Muscle layer of duodenum (tissue), 2 donors: ENCODE data around the gene IGSF11.
"Not testable (repeated sequence)": the region's sequence is repeated elsewhere in the genome, so short reads cannot be mapped to it uniquely, and the experiment has no call there.

ENCODE experiments used
- H3K27ac ChIP-seq: one replicate; pipeline ENCODE4 v1.7.0; 2013; ENCODE audit warnings: mild to moderate bottlenecking, low read length
- H3K27me3 ChIP-seq: one replicate; pipeline ENCODE4 v1.7.0; 2013; ENCODE audit warnings: low read depth, mild to moderate bottlenecking, control low read depth, low read length
- H3K36me3 ChIP-seq, 2 donors: one replicate each; pipeline ENCODE4 v1.7.0; 2013; ENCODE audit warnings: low read length in 2 of 2, control low read depth in 1 of 2, mild to moderate bottlenecking in 1 of 2; ENCODE audit not compliant: insufficient read depth in 2 of 2, control insufficient read depth in 1 of 2
- H3K4me1 ChIP-seq, 2 donors: one replicate each; pipeline ENCODE4 v1.7.0; 2013; ENCODE audit warnings: low read length in 2 of 2, mild to moderate bottlenecking in 2 of 2, control low read depth in 1 of 2, moderate library complexity in 1 of 2; ENCODE audit not compliant: insufficient read depth in 2 of 2, control insufficient read depth in 1 of 2
- H3K4me3 ChIP-seq, 2 donors: one replicate each; pipeline ENCODE4 v1.7.0; 2013; ENCODE audit warnings: low read length in 2 of 2, low read depth in 1 of 2, mild to moderate bottlenecking in 1 of 2
- H3K9me3 ChIP-seq, 2 donors: one replicate each; pipeline ENCODE4 v1.7.0; 2013; ENCODE audit warnings: low read length in 2 of 2, control low read depth in 1 of 2, mild to moderate bottlenecking in 1 of 2; ENCODE audit not compliant: control insufficient read depth in 1 of 2
- donor health status: healthy.

IGSF11 gene

DNA sequence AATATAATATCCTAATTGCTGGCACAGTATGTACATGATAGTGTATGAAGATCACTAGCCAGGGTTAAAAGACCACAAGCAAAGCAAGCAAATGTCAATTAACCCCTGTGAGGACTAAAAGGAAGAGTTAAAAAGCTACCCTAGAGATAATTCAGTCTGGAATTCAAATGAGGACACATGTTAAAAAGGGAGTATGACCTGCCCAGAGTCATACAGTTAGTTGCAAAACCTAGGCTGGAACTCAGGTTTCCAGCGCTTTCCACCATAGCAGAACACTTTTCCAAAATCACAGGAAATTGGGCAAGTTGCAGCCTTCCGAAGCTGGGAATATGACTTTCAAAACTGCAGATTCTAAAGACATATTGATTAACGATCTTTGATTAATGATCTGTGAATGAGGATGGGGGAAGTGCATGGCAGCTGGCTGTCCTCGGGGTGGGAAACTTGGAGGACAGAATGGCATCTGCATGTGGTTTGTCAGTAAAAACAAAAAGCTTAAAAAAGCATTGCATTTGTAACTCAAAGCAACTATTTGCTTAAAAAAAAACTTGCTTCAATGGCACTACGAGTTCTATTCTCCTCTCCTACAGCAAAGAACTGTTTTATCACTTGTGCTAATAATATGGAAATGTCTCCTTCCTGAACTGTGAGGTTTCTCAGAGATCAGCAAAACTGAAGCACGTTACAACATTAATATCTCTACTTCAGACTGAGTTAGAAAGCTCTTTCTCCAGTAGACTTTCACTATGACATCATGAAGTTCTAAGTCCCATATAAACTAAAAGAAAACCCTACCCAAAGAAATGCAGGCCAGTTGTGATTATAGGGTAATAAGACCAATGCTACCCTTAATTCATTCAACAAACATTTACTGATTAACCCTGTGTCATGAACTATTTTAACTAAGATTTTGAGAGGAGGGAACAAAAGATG is 46.2 kb downstream of the IGSF11 start:
- peaks cover 4 to 19% of the 10 kb centered on the region in 2 donors for H3K4me1 ChIP-seq
- no peaks in the 10 kb centered on the region for H3K36me3 ChIP-seq
- no peak overlapping the region for H3K27ac ChIP-seq
- no peak overlapping the region for H3K4me3 ChIP-seq
- H3K9me3 ChIP-seq: no peaks in the 10 kb centered on the region
- H3K27me3 ChIP-seq: no peaks in the 10 kb centered on the region

DNA sequence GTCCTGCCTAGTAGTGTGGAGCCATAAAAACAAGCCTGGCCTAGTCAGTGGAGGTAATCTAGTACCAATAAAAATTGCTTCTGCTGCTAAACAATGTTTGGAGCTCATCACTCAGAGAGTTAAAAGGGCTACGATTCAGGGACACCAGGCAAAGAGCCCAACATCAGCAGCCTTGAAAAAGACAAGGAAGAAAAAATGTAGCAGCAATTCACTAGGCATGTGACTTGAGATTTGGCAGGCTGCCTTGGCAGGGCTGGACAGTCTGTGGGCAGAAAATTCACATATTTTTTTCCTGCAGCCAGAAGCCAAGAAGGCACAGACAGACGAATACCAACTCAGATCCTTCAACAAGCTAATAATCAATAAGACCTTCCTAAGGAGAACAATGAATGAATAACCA is 47.2 kb downstream of the IGSF11 start:
- no peaks in the 10 kb centered on the region for H3K9me3 ChIP-seq
- no peaks in the 10 kb centered on the region for H3K36me3 ChIP-seq
- H3K27ac ChIP-seq: no peak overlapping the region
- peaks cover 4 to 19% of the 10 kb centered on the region in 2 donors for H3K4me1 ChIP-seq
- H3K4me3 ChIP-seq: no peak overlapping the region
- no peaks in the 10 kb centered on the region for H3K27me3 ChIP-seq

DNA sequence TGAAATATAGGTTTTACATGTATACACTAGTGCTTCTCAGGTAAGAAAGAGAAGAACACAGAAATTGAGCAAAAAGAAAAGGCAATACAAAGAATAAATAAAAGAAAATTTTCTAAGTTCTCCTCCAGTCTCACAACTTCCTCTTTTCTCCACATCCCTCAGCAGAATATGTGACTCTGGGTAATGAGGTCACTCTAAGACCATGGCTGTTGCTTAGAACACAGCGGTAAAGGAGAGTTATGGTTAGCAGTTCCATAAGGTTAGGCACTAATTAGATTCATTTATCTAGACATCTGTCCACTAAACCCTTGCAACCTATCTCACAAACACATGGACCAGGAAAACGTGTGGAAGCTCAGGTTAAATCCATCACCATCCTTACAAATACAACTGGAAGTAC is 47.9 kb downstream of the IGSF11 start:
- H3K36me3 ChIP-seq: no peaks in the 10 kb centered on the region
- peaks cover 4 to 19% of the 10 kb centered on the region in 2 donors for H3K4me1 ChIP-seq
- no peaks in the 10 kb centered on the region for H3K9me3 ChIP-seq
- H3K27me3 ChIP-seq: no peaks in the 10 kb centered on the region
- H3K4me3 ChIP-seq: no peak overlapping the region
- H3K27ac ChIP-seq: no peak overlapping the region

- H3K4me3 ChIP-seq: no peak overlapping the region
- H3K9me3 ChIP-seq: no peaks in the 10 kb centered on the region
- H3K27me3 ChIP-seq: no peaks in the 10 kb centered on the region
- H3K27ac ChIP-seq: no peak overlapping the region
- H3K4me1 ChIP-seq: peaks cover 4 to 16% of the 10 kb centered on the region in 2 donors
- H3K36me3 ChIP-seq: no peaks in the 10 kb centered on the region
Observed at GRCh38 chr3:118984699-118985098, 49.9 kb downstream of the IGSF11 start.

- no peak overlapping the region for H3K4me3 ChIP-seq
- H3K4me1 ChIP-seq: no peaks in the 10 kb centered on the region
- H3K36me3 ChIP-seq: no peaks in the 10 kb centered on the region
- H3K9me3 ChIP-seq: no peaks in the 10 kb centered on the region
- no peak overlapping the region for H3K27ac ChIP-seq
- H3K27me3 ChIP-seq: no peaks in the 10 kb centered on the region
Observed at GRCh38 chr3:118981494-118982134, 53.0 kb downstream of the IGSF11 start.

GRCh38 chr3:118980832-118981231 is 53.8 kb downstream of the IGSF11 start:
- H3K36me3 ChIP-seq: no peaks in the 10 kb centered on the region
- H3K27ac ChIP-seq: no peak overlapping the region
- no peaks in the 10 kb centered on the region for H3K27me3 ChIP-seq
- no peaks in the 10 kb centered on the region for H3K4me1 ChIP-seq
- H3K4me3 ChIP-seq: no peak overlapping the region
- H3K9me3 ChIP-seq: no peaks in the 10 kb centered on the region

DNA sequence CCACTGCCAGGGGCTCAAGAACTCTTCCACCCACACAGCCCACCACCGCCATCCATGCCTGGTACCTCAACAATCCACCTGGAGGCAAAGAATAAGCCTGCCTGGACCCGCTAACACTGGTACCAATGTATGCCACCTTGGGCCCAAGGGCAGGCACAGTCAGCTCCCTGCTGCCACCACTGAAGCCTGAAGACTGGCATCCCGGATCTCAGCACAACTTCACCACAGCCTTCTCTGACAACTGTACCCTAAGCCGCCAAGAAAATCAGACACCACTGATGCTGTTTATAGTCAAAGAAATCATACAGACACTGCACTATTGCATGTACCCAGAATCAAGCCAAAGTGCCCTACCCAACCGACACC is 56.3 kb downstream of the IGSF11 start:
- H3K9me3 ChIP-seq: no peaks in the 10 kb centered on the region
- no peak overlapping the region for H3K4me3 ChIP-seq
- H3K27ac ChIP-seq: no peak overlapping the region
- no peaks in the 10 kb centered on the region for H3K36me3 ChIP-seq
- H3K27me3 ChIP-seq: no peaks in the 10 kb centered on the region
- H3K4me1 ChIP-seq: peaks cover 0 to 2% of the 10 kb centered on the region in 2 donors

DNA sequence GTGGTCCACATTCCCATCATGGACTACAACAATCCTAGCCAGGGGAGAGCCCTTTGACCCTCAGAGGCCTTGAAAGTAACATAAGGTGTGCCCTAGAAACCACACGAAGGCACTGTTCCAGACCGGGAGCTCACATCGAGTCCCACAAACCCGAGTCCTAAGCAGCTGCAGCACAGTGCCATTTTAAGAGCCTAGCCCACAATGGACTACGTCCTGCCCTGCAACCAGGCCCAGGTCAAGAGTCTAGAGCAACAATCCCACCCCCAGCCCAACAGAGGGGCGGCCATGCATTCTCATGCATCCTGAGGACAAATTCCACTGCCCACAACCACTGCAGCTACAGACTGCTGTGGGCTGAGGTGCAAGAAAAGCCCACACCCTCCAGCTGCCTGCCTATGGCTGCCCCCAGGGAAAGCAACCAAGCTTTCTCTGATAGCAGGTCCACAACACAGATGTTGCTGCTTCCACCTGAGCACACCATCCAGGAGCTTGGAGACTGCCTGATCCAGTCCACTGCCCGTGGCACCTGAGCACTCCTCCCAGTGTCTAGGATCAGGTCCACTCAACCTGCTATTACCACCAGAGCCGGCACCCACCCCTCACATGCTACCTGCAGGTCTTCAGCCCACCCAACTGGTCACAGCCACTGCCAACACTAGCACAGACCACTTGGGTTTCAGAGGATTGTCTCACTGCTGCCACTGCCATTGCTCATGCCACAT is 56.8 kb downstream of the IGSF11 start:
- no peaks in the 10 kb centered on the region for H3K27me3 ChIP-seq
- no peak overlapping the region for H3K27ac ChIP-seq
- H3K4me3 ChIP-seq: no peak overlapping the region
- peaks cover 0 to 7% of the 10 kb centered on the region in 2 donors for H3K4me1 ChIP-seq
- no peaks in the 10 kb centered on the region for H3K36me3 ChIP-seq
- H3K9me3 ChIP-seq: no peaks in the 10 kb centered on the region

- Histone ChIP-seq H3K27me3 (no peaks in the 10 kb centered on the region), H3K9me3 (no peaks in the 10 kb centered on the region), H3K36me3 (no peaks in the 10 kb centered on the region), H3K4me1 (peaks cover 0 to 7% of the 10 kb centered on the region in 2 donors), H3K27ac (no peak overlapping the region), H3K4me3 (no peak overlapping the region)
Observed at GRCh38 chr3:118977118-118977517, 57.5 kb downstream of the IGSF11 start.

DNA sequence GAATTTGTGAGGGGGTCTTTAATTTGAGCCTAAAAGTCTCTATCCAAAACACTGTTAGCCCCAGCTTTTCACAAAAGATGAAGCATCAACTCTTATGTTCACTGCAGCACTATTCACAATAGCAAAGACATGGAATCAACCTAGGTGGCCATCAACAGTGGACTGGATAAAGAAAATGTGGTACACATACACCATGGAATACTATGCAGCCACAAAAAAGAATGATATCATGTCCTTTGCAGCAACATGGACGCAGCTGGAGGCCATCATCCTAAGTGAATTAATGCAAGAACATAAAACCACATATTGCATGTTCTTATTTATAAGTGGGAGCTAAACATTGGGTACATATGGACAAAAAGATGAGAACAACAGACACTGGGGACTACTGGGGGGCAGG is 59.2 kb downstream of the IGSF11 start:
- not testable (repeated sequence) for H3K4me3 ChIP-seq, H3K36me3 ChIP-seq, H3K9me3 ChIP-seq, H3K27me3 ChIP-seq, H3K27ac ChIP-seq, H3K4me1 ChIP-seq

DNA sequence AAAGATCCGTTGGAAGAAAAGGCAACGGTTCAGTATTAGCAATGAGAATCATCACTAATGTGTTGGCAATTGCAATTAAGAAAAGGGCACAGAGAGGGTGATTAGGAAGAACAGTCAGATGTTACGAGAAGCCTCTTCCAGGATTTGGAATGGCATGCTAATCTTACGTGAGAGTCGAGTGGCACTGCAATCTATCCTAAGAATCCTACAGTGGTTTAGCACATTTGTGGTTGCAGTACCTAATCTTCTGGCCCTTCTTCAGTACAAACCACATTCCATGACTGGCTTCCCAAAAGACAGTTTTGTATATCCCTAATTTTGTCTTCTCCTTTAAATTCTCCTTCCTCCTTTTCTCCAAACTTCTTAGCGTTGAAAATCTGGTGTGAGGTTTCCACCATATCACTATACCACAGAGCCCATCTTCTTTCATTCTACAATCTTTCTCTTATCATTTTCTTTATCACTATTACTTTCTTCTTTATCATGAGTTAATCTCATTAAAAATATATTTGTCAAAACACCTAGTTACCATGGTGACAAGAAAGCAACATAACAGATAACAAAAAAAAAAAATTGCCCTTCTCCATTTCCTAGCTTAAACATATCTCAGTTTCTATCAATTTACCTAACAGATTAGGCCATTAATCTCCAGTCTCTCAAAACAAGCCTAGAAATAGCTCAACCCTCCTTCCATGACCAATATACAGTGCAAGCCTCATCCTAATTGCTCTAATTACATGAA is 60.1 kb downstream of the IGSF11 start:
- Histone ChIP-seq H3K4me3 (no peak overlapping the region), H3K4me1 (peaks cover 0 to 7% of the 10 kb centered on the region in 2 donors), H3K9me3 (no peaks in the 10 kb centered on the region), H3K36me3 (no peaks in the 10 kb centered on the region), H3K27ac (no peak overlapping the region), H3K27me3 (no peaks in the 10 kb centered on the region)
